ENCODE measurements around the gene PIEZO2.

Gene PIEZO2

DNA sequence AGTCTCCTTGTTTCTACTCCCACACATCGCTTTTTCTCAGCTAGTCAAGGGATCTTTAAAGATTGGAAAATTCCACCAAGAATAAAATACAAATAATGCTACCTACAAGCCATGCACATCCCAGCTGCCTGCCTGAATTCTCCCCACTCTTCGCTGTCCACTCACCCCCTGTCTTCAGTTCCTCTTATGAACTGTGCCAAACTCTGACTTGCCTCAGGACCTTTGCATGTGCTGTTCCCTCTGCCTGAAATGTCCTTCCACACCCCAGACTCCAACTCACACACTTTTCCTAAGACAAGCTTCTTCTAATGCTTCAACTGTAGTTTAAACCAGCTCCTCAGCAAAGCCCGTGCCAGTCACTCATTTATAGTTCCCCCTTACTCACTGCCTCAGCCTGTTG lies 363.6 kb downstream of the PIEZO2 start:
- peak; percentile 56 for TF ChIP-seq SPI1 (IDR thresholded peaks at IDR 0.05; ENCODE audit: low read depth, low read length)
- no peak for TF ChIP-seq PAX5 (IDR thresholded peaks at IDR 0.05; ENCODE audit: insufficient read depth, low read length, severe bottlenecking)
- no peak for TF ChIP-seq POU2F2 (IDR thresholded peaks at IDR 0.05; ENCODE audit: low read depth, low read length)
- no peak for DNase-seq (ENCODE audit: insufficient read length, low spot score)
- peak; percentile 20 for FAIRE-seq

GRCh38 chr18:10784596-10785202 lies 364.7 kb downstream of the PIEZO2 start:
- no peak for DNase-seq (ENCODE audit: insufficient read length, low spot score)
- TF ChIP-seq PAX5 (IDR thresholded peaks at IDR 0.05; ENCODE audit: insufficient read depth, low read length, severe bottlenecking): no peak
- no peak for TF ChIP-seq POLR2AphosphoS5 (IDR thresholded peaks at IDR 0.05; ENCODE audit: low read depth, low read length)
- no peak for TF ChIP-seq SPI1 (IDR thresholded peaks at IDR 0.05; ENCODE audit: low read depth, low read length)
- no peak for TF ChIP-seq TAF1 (IDR thresholded peaks at IDR 0.05; ENCODE audit: low read depth, low read length)
- TF ChIP-seq POLR2A (IDR thresholded peaks at IDR 0.05; ENCODE audit: low read depth, low read length): no peak
- TF ChIP-seq POU2F2 (IDR thresholded peaks at IDR 0.05; ENCODE audit: low read depth, low read length): no peak
- FAIRE-seq: peak; percentile 23

DNA sequence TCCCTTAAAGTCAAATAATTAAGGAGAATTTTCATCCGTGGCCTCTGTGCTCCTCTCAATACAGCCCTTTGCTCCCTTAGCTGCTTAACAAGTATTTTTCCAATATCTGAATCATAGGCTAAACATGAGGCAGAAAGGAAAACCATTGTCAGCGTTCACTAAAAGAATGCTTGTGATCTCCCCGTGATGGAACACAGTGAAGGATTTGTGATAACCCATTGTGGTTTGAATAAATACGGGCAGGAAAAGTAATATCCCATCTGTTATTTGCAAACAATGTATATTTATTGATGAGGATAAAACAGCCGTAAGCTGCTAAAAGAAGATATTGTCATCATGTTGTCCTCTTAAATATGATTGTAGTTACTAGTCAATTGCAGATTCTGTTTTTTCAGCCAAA lies 365.4 kb downstream of the PIEZO2 start:
- FAIRE-seq: no peak
- no peak for DNase-seq (ENCODE audit: insufficient read length, low spot score)
- TF ChIP-seq TAF1 (IDR thresholded peaks at IDR 0.05; ENCODE audit: low read depth, low read length): no peak
- no peak for TF ChIP-seq PAX5 (IDR thresholded peaks at IDR 0.05; ENCODE audit: insufficient read depth, low read length, severe bottlenecking)
- TF ChIP-seq SPI1 (IDR thresholded peaks at IDR 0.05; ENCODE audit: low read depth, low read length): no peak
- no peak for TF ChIP-seq POLR2A (IDR thresholded peaks at IDR 0.05; ENCODE audit: low read depth, low read length)
- no peak for TF ChIP-seq POLR2AphosphoS5 (IDR thresholded peaks at IDR 0.05; ENCODE audit: low read depth, low read length)
- no peak for TF ChIP-seq POU2F2 (IDR thresholded peaks at IDR 0.05; ENCODE audit: low read depth, low read length)

DNA sequence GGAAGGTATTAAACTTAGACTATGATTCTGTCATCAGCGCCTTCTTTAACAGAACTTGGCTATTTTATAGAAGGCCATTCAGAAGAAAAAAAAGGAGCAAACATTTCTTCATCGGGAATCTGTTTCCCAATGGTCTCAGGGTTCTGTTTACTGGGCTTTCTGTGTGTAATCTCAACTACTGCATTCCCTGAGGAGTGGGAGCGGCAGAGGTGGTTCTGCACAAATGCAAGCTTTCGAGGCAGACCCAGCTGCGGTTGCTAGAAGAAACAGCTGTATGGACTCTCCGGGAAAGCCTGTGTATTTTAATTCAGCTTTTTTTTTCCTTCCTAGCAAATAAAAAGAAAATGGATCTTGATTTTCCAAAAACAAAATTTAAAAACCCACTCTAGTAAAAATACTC lies 372.9 kb downstream of the PIEZO2 start:
- FAIRE-seq: no peak
- TF ChIP-seq TAF1 (IDR thresholded peaks at IDR 0.05; ENCODE audit: low read depth, low read length): no peak
- TF ChIP-seq POU2F2 (IDR thresholded peaks at IDR 0.05; ENCODE audit: low read depth, low read length): no peak
- TF ChIP-seq PAX5 (IDR thresholded peaks at IDR 0.05; ENCODE audit: insufficient read depth, low read length, severe bottlenecking): no peak
- TF ChIP-seq SPI1 (IDR thresholded peaks at IDR 0.05; ENCODE audit: low read depth, low read length): no peak
- TF ChIP-seq POLR2AphosphoS5 (IDR thresholded peaks at IDR 0.05; ENCODE audit: low read depth, low read length): no peak
- no peak for TF ChIP-seq POLR2A (IDR thresholded peaks at IDR 0.05; ENCODE audit: low read depth, low read length)
- no peak for DNase-seq (ENCODE audit: insufficient read length, low spot score)

GRCh38 chr18:10775026-10775425 lies 374.3 kb downstream of the PIEZO2 start:
- DNase-seq (ENCODE audit: insufficient read length, low spot score) (no peak), FAIRE-seq (peak; percentile 73)
- TF ChIP-seq POLR2AphosphoS5 (IDR thresholded peaks at IDR 0.05; ENCODE audit: low read depth, low read length) (no peak), POU2F2 (IDR thresholded peaks at IDR 0.05; ENCODE audit: low read depth, low read length) (no peak), PAX5 (IDR thresholded peaks at IDR 0.05; ENCODE audit: insufficient read depth, low read length, severe bottlenecking) (no peak), SPI1 (IDR thresholded peaks at IDR 0.05; ENCODE audit: low read depth, low read length) (no peak), TAF1 (IDR thresholded peaks at IDR 0.05; ENCODE audit: low read depth, low read length) (no peak), POLR2A (IDR thresholded peaks at IDR 0.05; ENCODE audit: low read depth, low read length) (no peak)

- FAIRE-seq (peak; percentile 67), DNase-seq (ENCODE audit: insufficient read length, low spot score) (peak; percentile 43)
- TF ChIP-seq POLR2A (IDR thresholded peaks at IDR 0.05; ENCODE audit: low read depth, low read length): no peak
- no peak for TF ChIP-seq POU2F2 (IDR thresholded peaks at IDR 0.05; ENCODE audit: low read depth, low read length)
- no peak for TF ChIP-seq PAX5 (IDR thresholded peaks at IDR 0.05; ENCODE audit: insufficient read depth, low read length, severe bottlenecking)
- no peak for TF ChIP-seq POLR2AphosphoS5 (IDR thresholded peaks at IDR 0.05; ENCODE audit: low read depth, low read length)
- 0 out of 2 replicates have a peak, but pooled peaks have one; percentile 27 for TF ChIP-seq SPI1 (IDR thresholded peaks at IDR 0.05; ENCODE audit: low read depth, low read length)
Measured at GRCh38 chr18:10771053-10771709, 378.2 kb downstream of the PIEZO2 start.

- no peak for FAIRE-seq
- no peak for TF ChIP-seq POLR2AphosphoS5 (IDR thresholded peaks at IDR 0.05; ENCODE audit: low read depth, low read length)
- no peak for TF ChIP-seq TAF1 (IDR thresholded peaks at IDR 0.05; ENCODE audit: low read depth, low read length)
- TF ChIP-seq POU2F2 (IDR thresholded peaks at IDR 0.05; ENCODE audit: low read depth, low read length): no peak
- TF ChIP-seq POLR2A (IDR thresholded peaks at IDR 0.05; ENCODE audit: low read depth, low read length): no peak
- TF ChIP-seq PAX5 (IDR thresholded peaks at IDR 0.05; ENCODE audit: insufficient read depth, low read length, severe bottlenecking): no peak
- TF ChIP-seq SPI1 (IDR thresholded peaks at IDR 0.05; ENCODE audit: low read depth, low read length): no peak
- DNase-seq (ENCODE audit: insufficient read length, low spot score): no peak
Measured at GRCh38 chr18:10770264-10770663, 379.1 kb downstream of the PIEZO2 start.

GRCh38 chr18:10768221-10768620 lies 381.1 kb downstream of the PIEZO2 start:
- no peak for FAIRE-seq
- no peak for DNase-seq (ENCODE audit: insufficient read length, low spot score)
- no peak for TF ChIP-seq SPI1 (IDR thresholded peaks at IDR 0.05; ENCODE audit: low read depth, low read length)
- no peak for TF ChIP-seq POU2F2 (IDR thresholded peaks at IDR 0.05; ENCODE audit: low read depth, low read length)
- no peak for TF ChIP-seq POLR2AphosphoS5 (IDR thresholded peaks at IDR 0.05; ENCODE audit: low read depth, low read length)
- no peak for TF ChIP-seq TAF1 (IDR thresholded peaks at IDR 0.05; ENCODE audit: low read depth, low read length)
- TF ChIP-seq PAX5 (IDR thresholded peaks at IDR 0.05; ENCODE audit: insufficient read depth, low read length, severe bottlenecking): no peak
- no peak for TF ChIP-seq POLR2A (IDR thresholded peaks at IDR 0.05; ENCODE audit: low read depth, low read length)

DNA sequence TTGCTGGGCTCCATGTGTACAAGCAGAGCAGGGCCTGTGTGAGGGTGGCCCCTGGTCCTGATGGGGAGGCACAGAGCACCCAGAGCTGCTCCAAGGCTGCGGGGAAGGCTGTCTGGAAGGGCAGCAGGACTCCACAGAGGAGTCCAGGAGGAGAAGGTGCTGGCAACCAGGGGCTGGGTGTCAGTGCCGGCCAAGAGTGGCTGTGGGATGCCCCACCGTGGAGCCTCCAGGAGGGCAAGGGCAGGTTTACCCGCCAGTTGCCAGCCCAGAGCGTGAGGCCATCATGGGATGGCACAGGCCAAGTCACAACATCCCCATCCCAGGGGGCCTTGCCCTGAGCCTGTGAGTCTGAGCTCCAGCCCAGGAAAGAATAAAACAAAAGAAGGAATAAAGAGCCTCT lies 381.7 kb downstream of the PIEZO2 start:
- TF ChIP-seq PAX5 (IDR thresholded peaks at IDR 0.05; ENCODE audit: insufficient read depth, low read length, severe bottlenecking) (no peak), POLR2A (IDR thresholded peaks at IDR 0.05; ENCODE audit: low read depth, low read length) (no peak), POLR2AphosphoS5 (IDR thresholded peaks at IDR 0.05; ENCODE audit: low read depth, low read length) (no peak), SPI1 (IDR thresholded peaks at IDR 0.05; ENCODE audit: low read depth, low read length) (no peak), TAF1 (IDR thresholded peaks at IDR 0.05; ENCODE audit: low read depth, low read length) (no peak), POU2F2 (IDR thresholded peaks at IDR 0.05; ENCODE audit: low read depth, low read length) (no peak)
- FAIRE-seq (no peak), DNase-seq (ENCODE audit: insufficient read length, low spot score) (no peak)

Measured in GM12891 (cell line).